ENCODE results near the gene SLC16A12. TPM values are rescaled to one million over a fixed set of nuclear protein-coding genes. Genes with fewer than 3 reads are reported as not detected.

SLC16A12 gene
- total RNA-seq, 1 donor from 2014 or later, result not detected

Other genes with a start within 250 kb of the SLC16A12 start
- 4.9 and 5.7 TPM in 2 replicates for gene IFIT2, start 233.5 kb downstream of the SLC16A12 start, total RNA-seq
- gene IFIT3, start 207.6 kb downstream of the SLC16A12 start, total RNA-seq, result 3.2 TPM in 2 replicates
- gene IFIT1B, start 157.5 kb downstream of the SLC16A12 start, total RNA-seq, result not detected in 2 replicates
- gene IFIT1, start 143.0 kb downstream of the SLC16A12 start, total RNA-seq, result 0.95 and 1.3 TPM in 2 replicates
- 20.0 and 21.3 TPM in 2 replicates for gene IFIT5, start 121.0 kb downstream of the SLC16A12 start, total RNA-seq
- gene PANK1, start 109.6 kb upstream of the SLC16A12 start, total RNA-seq, result 1.8 and 1.9 TPM in 2 replicates
- gene KIF20B, start 166.0 kb upstream of the SLC16A12 start, total RNA-seq, result 23.8 and 24.0 TPM in 2 replicates